ENCODE data around the gene TSPAN32.
A peak's percentile ranks its signal among the peaks of the same experiment; 100 is the strongest.

TSPAN32 gene

DNA sequence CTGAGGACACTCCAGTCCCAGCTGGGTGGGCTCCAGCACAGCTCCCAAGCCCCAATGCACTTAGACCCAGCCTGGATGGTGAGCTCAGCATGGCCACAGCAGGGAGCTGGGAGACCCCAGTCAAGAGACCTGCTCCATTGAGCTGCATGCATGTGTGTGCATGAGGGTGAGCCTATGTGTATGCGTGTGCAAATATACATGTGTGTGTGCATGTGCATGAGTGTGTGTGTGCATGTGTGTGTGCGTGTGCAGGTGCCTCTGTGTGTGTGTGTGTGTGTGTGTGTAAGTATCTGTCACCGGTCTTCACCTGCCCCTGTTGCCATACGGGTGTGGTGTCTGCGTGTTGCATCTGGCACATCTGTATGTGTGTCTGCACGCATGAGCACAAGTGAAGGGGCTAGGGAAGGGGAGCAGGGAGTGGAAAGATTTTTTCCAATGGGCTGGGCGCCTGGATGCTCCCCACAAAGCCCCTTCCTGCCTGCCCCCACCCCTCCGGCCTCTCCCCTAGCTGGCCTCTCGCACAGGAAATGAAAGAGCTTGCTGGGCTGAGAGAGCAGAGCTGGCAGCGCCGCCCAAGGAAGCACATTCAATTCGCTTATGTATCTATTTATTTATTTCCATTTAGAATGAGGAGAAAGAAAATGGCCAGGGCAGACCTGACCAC is 4.1 kb downstream of the TSPAN32 start:
- DNase-seq: no peak

DNA sequence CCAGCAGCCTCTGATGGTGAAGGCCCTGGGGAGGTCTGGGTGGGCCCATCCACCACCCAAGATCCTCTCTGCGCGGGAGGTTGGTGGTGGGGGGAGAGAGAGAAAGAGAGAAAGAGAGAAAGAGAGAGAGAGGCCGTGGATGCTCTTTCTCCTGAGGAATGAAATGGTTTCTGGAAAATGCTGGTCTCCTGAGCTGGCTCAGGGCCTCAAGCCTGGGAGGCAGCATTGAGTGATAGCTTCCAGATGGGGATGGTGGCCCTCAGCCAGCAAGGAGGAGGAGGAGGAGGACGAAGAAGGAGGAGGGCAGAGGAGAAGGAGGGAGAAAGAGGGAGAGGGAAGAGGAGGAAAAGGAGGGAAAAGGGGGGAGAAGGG is 4.6 kb downstream of the TSPAN32 start:
- no peak for DNase-seq

DNA sequence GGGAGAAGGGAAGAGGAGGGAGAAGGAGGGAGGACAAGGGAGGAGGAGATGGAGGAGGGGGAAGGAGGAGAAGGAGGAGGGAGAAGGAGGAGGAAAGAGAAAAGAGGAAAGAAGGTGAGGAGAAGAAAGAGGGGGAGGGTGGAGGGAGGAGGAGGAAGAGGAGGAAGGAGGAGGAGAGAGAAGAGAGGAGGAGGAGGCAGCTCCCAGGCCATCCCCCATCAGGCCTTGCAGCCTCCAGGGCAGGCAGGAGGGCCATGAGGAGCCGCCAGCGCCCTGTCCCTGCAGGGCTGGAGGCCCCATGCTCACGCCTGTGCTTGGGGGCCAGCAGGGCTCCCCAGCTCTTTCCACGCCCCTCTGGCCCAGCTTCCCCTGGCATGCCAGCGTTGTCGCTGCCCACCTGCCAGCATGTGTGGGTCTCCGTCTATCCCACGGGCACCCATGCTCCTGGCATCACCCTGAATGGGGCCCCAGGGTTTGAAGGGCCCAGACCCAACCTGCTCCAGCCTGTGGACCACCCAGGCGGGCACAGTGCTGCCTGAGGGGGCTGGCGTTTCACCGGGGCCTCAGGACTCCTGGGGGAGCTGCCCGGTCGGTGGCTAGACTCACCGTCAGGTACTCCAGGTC is 5.2 kb downstream of the TSPAN32 start:
- DNase-seq: no peak

DNA sequence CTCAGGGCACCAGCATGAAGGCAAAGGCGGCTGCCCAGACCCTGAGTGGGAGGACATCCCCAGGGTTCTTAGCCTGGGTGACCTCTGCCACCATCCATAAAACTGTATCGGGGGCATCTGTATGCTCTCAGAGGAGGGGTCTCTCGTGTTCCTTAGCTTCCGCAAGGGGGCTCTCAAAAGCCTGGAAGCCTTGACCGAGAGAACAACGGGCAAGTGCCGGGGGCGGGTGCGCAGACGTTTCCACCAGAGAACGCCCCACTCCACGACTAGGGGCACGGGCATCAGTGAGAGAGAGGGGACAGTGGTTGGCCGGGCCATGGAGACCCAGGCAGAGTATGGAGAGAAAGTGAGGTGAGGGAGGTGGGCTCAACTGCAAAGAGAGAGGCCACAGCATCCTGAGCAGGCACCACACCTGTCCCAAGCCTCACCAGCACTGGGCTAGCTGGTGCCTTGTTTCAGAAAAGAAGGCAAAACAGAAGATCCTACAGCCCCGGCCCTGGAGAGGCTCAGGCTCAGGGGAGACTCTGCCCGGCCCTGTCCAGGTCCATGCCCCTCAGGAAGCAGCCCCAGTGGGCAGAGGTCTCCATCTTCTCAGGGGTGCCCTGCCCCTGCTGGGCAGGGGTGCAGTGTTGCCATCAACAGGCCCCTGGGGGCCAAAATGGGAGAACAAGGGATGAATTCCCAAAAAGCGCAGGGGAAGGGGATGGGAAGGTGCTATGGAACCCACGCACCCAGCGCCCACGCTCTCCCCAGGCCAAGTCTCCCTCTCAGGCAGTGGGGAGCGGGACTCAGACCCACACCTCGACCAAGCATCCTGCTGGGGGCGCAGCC is 5.9 kb downstream of the TSPAN32 start:
- no peak for DNase-seq

DNA sequence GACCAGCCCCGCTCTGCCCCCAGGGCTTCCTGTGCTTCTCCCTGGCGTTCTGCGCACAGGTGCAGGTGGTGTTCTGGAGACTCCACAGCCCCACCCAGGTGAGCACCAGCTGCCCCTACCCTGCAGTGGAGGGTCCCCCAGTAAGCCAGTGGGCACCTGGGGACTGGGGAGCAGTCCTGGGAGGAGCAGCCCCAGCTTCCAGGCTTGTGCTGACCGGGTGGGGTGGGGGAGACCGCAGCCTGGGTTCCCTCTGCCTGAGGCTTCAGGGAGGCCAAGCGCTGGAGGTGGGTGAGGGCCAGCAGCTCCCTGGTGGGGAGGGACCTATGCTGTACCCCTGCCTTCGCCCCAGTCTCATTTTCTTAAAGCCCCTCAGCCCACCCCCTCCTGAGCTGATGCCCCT is 6.9 kb downstream of the TSPAN32 start:
- DNase-seq: no peak

DNA sequence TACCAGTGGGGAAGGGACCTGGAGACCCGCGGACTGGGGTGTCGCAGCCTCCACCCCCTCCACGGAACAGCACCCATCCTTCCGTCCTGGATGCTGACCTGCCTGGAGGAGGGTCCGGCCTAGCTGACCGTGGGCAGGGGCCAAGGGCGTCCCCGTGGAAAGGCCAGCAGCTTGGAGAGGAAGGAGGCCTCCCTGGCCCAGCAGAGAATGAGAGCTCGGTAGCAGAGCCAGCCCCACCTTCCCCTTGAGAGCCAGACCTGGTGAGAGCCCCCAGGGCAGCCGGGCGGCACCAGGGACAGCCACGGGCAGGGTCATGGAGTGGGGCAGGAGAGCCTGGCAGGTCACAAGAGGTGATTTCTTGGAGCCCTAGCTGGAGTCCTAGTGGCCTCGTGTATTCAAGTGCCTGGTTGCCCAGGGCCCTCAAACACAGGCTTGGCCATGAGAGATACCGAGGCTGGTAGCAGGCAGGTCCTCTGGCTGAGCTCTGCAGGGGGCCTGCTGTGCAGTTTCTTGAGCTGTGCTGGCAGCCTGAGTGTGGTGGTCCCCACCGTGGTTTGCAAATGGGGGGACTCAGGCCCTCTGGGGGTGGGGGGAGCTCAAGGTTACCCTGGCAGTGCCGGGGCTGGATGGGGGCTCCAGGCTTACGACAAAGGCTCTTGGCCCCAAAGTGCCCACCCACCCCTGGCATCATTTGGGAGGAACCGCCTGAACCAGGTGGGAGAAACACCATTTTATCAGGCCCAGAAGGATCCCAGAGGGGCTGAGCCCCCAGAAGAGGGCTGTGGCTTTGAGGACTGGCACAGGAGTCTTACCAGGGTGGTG is 7.6 kb downstream of the TSPAN32 start:
- no peak for DNase-seq

DNA sequence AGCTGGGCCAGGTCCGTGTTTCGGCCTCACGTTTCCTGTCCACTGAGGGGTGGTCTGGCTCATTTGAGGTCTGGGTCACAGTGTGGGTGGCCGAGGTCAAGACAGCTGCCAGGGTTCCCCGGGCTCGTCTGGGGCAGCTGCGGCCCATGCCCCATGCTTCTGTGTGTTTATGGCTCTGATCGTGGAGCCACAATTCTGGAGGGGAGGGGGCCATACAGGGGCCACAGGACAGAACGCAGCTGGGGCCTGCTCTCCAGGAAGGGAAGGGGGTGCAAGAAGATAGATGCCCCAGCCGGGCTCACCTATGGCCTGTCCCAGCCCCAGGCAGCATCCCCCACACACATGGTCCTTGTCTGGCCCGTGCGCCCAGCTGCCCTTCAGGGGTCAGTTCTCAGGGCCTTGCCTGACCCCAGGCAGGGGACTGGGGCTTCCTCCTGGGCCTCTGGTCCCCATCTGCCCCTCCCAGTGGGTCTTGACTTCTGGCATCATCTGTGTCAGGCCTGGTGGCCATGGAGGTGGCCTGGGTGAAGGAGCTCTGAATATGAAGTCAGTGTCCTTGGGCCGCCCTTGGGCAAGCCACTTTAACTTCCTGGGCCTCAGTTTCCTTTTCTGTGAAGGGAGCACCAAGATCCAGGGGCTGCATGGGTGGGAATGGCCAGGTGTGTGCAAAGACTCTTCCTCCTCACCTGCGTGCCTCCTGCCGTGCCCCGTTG is 8.4 kb downstream of the TSPAN32 start:
- DNase-seq: no peak

DNA sequence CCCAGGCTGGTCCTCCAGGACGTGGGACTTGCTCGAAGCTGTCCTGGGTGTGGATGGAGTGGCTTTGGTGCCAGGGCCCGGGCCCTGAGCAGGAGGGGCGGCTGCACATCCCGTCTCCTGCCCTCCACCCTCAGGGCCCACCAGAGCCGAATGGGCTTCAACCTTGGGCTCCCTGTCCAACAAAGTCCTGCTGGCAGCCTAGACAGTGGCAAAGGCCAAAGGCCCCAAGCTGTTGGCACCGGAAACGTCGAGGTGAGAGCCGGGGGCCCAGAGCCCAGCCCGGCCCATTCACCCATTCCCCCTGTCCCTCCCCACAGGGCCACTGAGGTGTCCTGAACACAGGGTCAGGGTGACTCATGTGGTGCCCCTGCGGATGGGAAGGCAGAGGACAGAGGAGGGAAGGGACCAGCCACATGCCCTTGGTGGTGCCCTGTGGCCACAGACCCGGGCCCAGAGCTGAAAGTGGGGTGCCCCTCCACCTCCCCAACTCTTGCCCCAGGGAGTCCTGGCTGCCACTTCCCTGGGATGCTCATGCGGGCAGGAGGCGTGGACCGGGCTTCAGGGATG is 9.1 kb downstream of the TSPAN32 start:
- no peak for DNase-seq

DNA sequence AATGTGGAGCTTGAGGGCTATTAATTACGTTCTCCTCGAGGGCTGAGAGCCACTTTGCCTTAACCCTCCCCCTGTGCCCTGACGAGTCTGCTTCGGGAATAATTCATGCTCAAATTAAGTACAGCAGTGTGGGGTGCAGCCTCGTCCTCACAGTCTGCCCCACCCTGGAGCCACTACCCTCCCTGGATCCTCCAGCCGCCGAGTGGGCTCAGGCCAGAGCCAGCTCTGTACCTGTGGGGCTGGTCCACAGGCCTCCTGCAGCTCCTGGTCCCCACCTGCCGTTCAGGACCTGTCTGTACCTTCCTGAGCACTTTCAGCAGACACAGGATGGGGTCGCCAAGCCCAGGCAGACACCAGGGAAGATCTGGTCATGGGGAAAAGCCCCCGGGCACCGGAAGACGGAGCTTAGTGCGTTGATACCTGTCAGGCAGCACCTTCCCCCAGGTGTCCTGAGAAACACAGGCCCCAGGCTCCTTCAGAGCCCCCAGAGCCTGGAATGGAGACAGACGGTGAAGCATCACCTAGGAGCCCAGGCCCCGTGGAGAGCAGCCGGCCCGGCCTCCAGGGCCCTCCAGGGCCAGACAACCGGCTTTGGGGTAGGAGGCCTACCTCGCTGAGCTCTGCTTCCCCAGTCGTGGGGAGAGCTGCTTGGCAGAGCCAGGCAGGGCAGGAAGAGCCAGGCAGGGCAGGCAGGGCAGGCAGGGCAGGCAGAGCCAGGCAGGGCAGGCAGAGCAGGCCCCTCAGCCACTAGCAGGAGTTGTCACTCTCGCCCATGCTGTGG is 9.7 kb downstream of the TSPAN32 start:
- DNase-seq: no peak

DNA sequence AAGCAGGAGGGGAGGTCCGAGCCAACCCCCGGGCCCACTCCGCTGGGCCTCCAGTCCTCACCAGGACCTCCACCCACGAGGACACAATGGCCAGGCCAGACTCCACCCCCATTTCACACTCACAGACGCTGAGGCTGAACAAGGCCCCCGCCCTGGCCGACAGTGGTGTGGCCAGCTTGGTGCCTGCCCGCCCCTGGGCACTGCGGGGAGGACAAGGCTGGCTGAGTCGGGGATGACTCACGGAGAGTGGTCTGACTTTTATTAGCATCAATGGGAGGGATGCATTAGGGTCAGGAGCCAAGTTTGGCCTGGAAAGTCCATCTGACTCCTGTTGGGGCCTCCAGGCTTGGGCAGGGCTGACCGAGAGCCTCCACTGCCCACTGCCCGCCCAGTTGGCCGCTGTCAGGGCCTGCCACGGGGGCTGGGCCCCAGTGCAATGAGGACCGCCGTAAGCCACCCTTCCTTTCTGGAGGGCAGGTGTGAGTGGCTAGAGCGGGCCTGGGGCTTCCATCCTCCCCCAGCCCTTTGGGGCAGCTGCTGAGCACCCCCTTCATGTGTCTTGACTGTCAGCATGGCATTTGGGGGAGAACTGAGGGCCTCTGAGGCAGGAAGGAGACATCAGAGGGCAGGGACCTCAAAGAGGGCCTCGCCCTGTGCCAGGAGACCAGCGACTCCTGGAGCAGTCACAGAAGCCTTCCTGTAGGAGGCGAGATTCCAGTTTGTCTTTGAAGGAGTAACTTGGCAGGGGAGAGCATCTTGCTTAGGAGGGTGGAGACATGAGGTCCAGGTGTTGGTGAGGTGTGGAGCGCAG is 10.6 kb downstream of the TSPAN32 start:
- DNase-seq: no peak

DNA sequence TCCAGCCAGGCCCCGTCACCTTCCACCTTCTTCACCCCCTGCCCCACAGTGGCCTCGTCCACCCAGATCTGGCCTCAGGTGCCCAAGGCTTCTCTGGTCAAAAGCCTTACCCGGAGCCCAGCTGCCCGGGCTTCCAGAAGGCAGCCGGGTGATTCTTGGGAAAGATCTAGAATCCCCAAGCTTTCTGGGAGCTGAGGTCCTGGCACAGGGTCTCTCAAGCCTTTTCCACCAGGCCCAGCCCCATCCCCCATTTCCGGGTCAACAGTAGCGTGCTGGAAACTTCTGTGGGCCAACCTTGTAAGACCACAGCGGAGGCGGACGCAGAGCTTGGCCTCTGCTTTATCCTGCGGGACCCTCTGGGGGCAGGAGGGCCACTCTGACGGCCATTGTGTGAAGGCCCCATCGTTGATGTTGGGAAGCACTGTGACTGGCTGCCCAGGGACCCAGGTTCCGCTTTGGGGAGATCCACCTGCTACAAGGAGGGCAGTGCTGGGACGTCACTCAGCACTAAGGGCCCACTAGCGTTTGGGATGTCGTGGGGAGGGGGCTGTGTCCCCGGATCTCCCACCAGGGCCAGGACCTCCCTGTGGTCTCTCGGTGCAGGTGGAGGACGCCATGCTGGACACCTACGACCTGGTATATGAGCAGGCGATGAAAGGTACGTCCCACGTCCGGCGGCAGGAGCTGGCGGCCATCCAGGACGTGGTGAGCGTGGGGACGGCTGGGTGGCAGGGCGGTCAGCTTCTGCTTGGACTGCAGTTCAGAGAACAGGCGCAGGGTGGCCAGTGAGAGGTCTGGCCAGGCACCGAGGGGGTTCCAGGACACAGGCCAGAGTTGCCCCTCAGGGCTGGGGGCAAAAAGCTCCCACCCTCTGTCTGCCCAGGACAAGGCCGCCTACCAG is 11.5 kb downstream of the TSPAN32 start:
- DNase-seq: no peak

DNA sequence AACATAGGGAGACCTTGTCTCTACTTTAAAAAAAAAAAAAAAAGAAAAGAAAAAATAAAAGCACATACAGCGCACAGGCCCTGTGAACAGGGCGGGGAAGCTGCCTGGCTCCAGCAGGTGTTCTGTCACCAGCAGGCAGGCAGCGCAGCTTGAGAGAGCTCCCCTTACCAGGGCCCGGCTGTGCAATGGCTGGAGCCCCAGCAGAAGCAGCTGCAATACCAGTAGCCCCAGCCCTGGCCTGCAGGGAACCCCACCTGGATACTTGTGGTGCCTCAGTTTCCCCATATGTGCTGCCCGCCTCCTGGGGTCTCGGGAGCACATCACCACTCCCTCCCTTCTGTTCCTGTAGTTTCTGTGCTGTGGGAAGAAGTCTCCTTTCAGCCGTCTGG is 12.3 kb downstream of the TSPAN32 start:
- no peak for DNase-seq

DNA sequence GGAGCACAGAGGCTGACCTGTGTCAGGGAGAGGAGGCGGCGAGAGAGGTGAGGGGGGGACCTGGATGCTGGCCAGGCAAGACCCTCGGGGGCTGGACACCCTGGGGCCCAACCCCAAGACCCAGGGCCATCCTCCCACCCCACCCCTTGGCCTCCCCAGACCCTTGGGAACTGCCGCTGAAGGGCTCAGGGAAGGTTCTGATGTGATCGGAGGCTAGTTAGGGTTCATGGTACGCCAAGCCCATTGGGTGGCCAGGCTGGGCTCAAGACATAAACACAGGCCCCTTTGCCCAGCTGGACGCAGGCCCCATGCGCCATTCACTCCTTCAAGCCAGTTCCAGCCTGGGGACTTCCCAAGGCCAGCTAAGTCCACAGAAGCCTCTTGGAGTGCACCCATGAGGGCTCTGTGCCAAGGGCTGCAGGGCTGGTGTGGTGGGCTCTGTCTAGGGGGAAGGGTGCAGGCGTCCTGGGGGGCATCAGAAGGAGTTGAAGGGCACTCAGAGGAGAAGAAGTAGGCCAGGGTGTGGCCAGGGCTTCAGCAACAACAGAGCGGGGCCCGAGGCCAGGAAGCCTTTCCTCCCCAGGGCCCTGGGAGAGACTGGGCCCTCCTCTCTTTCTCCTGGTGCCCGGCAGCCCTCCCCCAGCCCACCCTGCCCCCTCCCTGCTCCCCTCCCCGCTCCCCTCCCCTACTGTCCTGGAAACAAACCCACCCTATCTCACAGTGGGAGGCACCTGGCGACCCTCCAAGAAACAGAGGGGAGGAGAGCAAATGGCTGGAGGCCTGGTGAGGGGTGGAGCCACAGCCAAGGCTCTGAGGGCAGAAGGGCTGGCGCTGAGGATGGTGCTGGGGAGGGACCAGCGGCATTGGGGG is 12.9 kb downstream of the TSPAN32 start:
- peak; percentile 36 to 43 for DNase-seq

DNA sequence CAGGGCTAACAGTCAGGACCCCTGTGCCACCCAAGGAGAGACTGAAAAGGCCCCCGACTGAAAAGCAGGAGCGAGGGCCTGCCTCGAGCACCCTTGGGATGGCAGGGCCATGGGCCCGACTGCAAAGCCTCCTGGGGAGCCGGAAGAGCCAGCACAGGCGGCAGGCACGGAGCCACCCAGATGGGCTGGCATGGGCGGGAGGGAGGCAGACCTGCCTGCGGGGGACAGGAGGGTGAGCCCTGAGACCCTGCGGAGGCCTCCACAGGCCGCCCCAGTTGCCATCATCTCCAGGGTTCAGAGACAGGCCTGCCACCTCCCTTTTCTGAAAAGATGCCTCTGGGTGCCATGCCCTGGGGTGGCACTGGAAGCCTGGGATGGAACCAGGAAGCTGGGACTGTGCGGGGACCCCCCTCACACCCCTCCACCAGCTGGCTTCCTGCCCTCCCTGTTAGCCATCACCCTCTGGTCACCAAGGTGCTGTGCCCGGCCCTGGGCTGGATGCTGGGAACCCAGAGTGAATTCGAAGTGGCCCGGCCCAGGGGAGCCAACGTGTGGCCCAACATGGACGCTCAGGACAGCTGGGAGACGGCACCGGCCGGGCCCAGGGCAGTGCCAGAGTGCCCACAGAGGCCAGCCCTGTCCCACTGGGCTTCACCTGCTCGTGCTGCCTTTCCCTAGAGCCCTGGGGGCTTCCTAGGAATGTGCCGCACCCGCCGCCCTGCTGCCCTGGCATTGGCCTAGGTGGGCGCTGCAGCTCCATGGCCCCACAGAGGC is 13.8 kb downstream of the TSPAN32 start:
- DNase-seq: no peak

DNA sequence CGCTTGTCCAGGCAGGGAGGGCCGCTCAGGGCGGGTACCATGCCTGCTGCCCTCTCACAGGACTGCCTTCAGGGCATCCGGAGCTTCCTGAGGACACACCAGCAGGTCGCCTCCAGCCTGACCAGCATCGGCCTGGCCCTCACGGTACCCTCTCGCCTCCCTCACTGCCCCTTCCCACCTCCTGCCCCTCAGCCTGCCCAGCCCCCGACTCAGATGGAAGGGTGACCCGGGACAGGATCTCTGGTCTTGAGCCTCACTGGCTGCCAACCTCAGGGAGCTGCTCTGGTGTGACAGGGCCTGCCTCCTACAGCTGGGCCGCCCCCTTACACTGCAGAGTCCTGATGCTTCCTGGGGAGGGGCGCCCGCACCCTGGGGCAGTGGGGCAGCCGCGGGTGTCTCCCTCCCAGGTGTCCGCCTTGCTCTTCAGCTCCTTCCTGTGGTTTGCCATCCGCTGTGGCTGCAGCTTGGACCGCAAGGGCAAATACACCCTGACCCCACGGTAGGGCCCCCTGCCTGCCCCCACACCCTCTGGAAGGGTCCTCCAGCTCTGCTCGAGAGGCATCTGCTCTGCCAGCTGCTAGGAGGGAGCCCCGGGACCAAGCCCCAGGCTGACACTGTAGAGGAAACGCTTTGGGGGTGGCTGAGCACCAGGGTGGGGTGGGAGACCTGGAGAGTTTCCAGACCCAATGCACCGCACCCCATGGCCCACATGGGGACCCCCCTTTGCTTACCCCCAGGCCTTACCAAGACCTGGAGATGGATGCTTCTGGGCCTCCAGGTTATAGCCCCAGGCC is 14.6 kb downstream of the TSPAN32 start:
- DNase-seq: no peak

DNA sequence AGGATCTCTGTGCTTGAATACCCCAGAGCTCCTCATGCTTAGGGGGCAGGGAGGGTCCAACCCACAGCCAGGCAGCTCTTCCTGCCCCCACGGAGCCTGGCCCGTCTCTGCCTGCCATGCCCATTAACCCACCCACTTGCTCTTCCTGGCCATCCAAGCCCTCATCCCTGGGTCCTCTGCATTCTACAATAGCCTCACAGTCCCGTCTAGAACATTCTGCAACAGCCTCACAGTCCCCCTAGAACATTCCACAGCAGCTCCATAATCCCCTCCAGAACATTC is 15.1 kb downstream of the TSPAN32 start:
- DNase-seq: no peak
